DOHH2 (cell line): ENCODE data around the gene EPHA3.

ENCODE experiments used
- EZH2phosphoT487 ChIP-seq: fragments of 200-600 bp; sonication (generic); IDR thresholded peaks from 2 replicates; pipeline ENCODE4 v1.6.1; 2017; ENCODE audit warnings: borderline replicate concordance, mild to moderate bottlenecking, antibody characterized with exemption, low read length, moderate library complexity, mixed read lengths
- TF ChIP-seq, protein P1 (sequence below): fragments of 200-600 bp; sonication (generic); IDR thresholded peaks from one replicate; pipeline ENCODE4 v1.5.1; 2014; ENCODE audit warnings: antibody characterized with exemption, mild to moderate bottlenecking, low read depth, low read length; ENCODE audit not compliant: poor library complexity, severe bottlenecking

DNA sequence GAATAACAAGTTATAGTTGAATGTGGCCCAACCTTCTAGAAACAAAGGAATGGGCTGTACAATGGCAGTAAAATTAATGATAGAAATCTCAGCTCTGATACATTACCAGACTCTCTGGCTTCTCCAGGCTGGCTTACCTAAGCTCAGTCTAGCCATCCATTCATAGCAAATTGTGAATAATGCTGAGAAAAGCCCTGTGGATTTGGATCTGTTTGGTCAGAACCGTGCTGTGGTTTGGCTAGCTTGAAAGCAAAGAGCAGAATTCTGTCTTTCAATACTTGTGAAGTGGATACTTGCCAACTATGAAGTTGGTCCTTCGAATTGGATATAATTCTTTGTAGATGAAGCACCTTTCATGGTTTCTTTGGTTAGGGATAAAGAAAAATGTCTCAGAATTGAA lies 199.1 kb downstream of the EPHA3 start:
- TF ChIP-seq, protein P1, sequence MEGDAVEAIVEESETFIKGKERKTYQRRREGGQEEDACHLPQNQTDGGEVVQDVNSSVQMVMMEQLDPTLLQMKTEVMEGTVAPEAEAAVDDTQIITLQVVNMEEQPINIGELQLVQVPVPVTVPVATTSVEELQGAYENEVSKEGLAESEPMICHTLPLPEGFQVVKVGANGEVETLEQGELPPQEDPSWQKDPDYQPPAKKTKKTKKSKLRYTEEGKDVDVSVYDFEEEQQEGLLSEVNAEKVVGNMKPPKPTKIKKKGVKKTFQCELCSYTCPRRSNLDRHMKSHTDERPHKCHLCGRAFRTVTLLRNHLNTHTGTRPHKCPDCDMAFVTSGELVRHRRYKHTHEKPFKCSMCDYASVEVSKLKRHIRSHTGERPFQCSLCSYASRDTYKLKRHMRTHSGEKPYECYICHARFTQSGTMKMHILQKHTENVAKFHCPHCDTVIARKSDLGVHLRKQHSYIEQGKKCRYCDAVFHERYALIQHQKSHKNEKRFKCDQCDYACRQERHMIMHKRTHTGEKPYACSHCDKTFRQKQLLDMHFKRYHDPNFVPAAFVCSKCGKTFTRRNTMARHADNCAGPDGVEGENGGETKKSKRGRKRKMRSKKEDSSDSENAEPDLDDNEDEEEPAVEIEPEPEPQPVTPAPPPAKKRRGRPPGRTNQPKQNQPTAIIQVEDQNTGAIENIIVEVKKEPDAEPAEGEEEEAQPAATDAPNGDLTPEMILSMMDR = no peak
- no peak for TF ChIP-seq EZH2phosphoT487
